ENCODE measurements around the gene TRAPPC11. TPM values are rescaled to one million over a fixed set of nuclear protein-coding genes. Genes with fewer than 3 reads are reported as not detected.

Gene TRAPPC11
- total RNA-seq (ENCODE audit: unreplicated experiment): 33.5 TPM
- long read RNA-seq, partial matches to known transcripts: 1 of 2 reads
- long read RNA-seq, other reads (novel, unspliced or antisense): 0 of 2 reads

GRCh38 chr4:183659029-183659871 is at the start of gene TRAPPC11, which contains the start of gene RWDD4:
Gene TRAPPC11, plus strand, starts transcription at chr4:183659293. Its CDS starts 4,575 bp downstream, at chr4:183663868.
Gene RWDD4, minus strand, starts transcription at chr4:183659185. Its CDS starts 233 bp downstream, at chr4:183658952.
- peak; percentile 95 for DNase-seq (ENCODE audit: low spot score)
- Mint-ChIP-seq H3K36me3 (ENCODE audit: low read depth, unreplicated experiment) (peaks cover 3% of the 10 kb centered on the region), H3K27ac (ENCODE audit: unreplicated experiment) (peak within 1 kb of the TSS; percentile 72), H3K27me3 (ENCODE audit: unreplicated experiment) (peaks cover 2% of the 10 kb centered on the region), H3K4me3 (ENCODE audit: unreplicated experiment) (peak within 1 kb of the TSS; percentile 94), H3K9me3 (ENCODE audit: unreplicated experiment) (no peaks in the 10 kb centered on the region), H3K4me1 (ENCODE audit: unreplicated experiment) (peaks cover 15% of the 10 kb centered on the region)
- TF ChIP-seq CTCF (IDR thresholded peaks at IDR 0.05; ENCODE audit: unreplicated experiment): peak; percentile 27

DNA sequence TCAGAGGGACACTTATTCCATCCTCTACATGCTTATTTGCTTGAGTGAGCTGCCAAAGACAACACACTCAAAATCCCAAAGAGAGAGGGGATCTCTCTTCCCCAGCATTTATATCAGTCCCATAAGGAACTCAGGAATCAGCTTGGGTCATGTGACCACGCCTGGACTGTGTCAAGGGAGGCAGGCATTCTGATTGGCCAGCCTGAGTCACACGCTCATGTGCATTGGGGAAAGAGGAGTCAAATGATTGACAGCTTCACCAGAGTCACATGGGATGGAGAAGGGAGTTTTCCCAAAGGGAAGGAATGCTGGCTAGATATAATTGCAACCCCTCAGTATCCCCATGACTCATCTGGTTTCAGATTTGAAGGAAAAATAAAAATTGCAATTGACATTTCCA is 49.1 kb upstream of the TRAPPC11 start:
- H3K27ac Mint-ChIP-seq (ENCODE audit: unreplicated experiment): no peak overlapping the region
- peaks cover 2% of the 10 kb centered on the region for H3K4me1 Mint-ChIP-seq (ENCODE audit: unreplicated experiment)
- H3K9me3 Mint-ChIP-seq (ENCODE audit: unreplicated experiment): no peaks in the 10 kb centered on the region
- TF ChIP-seq CTCF (IDR thresholded peaks at IDR 0.05; ENCODE audit: unreplicated experiment): no peak
- H3K27me3 Mint-ChIP-seq (ENCODE audit: unreplicated experiment): peaks cover 1% of the 10 kb centered on the region
- no peak overlapping the region for H3K4me3 Mint-ChIP-seq (ENCODE audit: unreplicated experiment)
- DNase-seq (ENCODE audit: low spot score): no peak
- no peaks in the 10 kb centered on the region for H3K36me3 Mint-ChIP-seq (ENCODE audit: low read depth, unreplicated experiment)

DNA sequence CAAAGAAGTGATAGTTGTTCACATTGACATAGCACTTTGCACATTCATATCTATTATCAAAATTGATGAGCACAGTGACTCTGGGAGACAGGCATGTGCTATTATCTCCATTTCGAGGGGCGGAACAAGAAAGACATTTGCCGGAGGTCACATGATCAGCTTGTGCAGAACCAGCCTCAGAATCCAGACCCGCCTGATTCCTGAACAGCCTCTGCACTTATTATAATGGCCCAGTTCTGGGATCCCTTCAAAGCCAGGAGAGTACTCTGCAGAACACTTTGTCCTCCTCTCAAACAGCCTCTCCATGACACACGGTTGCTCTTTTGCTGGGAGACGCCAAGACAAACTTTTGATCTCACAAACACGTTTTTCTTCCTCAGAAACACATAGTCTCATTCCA is 48.5 kb upstream of the TRAPPC11 start:
- DNase-seq (ENCODE audit: low spot score): no peak
- Mint-ChIP-seq H3K4me1 (ENCODE audit: unreplicated experiment) (peaks cover 2% of the 10 kb centered on the region), H3K27me3 (ENCODE audit: unreplicated experiment) (peaks cover 1% of the 10 kb centered on the region), H3K36me3 (ENCODE audit: low read depth, unreplicated experiment) (no peaks in the 10 kb centered on the region), H3K4me3 (ENCODE audit: unreplicated experiment) (no peak overlapping the region), H3K9me3 (ENCODE audit: unreplicated experiment) (no peaks in the 10 kb centered on the region), H3K27ac (ENCODE audit: unreplicated experiment) (no peak overlapping the region)
- TF ChIP-seq CTCF (IDR thresholded peaks at IDR 0.05; ENCODE audit: unreplicated experiment): no peak

GRCh38 chr4:183611210-183611830 is 47.8 kb upstream of the TRAPPC11 start:
- no peaks in the 10 kb centered on the region for H3K9me3 Mint-ChIP-seq (ENCODE audit: unreplicated experiment)
- H3K27me3 Mint-ChIP-seq (ENCODE audit: unreplicated experiment): peaks cover 1% of the 10 kb centered on the region
- no peak for DNase-seq (ENCODE audit: low spot score)
- H3K27ac Mint-ChIP-seq (ENCODE audit: unreplicated experiment): no peak overlapping the region
- H3K4me1 Mint-ChIP-seq (ENCODE audit: unreplicated experiment): peaks cover 2% of the 10 kb centered on the region
- H3K36me3 Mint-ChIP-seq (ENCODE audit: low read depth, unreplicated experiment): no peaks in the 10 kb centered on the region
- no peak overlapping the region for H3K4me3 Mint-ChIP-seq (ENCODE audit: unreplicated experiment)
- no peak for TF ChIP-seq CTCF (IDR thresholded peaks at IDR 0.05; ENCODE audit: unreplicated experiment)

Measured in endothelial cell (in vitro differentiated cells).